ENCODE measurements around the gene KRTAP1-5. TPM values are rescaled to one million over a fixed set of nuclear protein-coding genes. Genes with fewer than 3 reads are reported as not detected.

The KRTAP1-5 gene
- total and polyA plus RNA-seq, 10 of the 15 experiments (the other 5 are each of a cell fraction or from before 2014, with no cell fraction given): not detected

DNA sequence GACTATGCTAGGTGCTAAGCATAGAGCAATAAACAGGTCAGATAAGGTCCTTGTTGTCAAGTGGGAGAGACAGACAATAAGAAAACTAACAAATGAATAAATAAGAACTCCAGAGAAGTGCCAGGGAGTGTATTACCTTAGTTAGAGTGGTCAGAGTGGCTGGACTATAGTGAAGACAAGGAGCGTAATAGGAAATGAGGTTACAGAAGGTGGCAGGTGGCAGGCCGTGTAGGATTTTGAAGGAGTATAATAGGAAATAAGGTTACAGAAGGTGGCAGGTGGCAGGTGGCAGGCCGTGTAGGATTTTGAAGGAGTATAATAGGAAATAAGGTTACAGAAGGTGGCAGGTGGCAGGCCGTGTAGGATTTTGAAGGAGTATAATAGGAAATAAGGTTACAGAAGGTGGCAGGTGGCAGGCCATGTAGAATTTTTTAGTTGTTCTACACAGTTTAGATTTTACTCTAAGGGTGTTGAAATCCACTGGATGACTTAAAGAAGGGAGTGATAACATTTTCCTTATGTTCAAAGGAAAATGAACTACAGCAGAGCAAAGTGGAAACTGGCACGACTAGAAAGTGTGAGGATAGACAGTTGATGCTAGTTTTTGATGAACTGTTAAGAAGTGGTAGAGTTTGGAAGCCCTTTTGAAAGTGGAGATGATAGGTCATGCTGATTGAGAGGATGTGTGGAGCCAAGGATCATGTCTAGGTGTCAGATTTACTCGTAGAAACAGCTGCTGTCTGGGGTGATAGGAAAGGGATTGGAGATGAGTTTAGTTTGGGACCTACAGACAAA lies 14.5 kb downstream of the KRTAP1-5 start:
- ChIA-PET RAD21 (ENCODE audit: unreplicated experiment) (no interaction called here), CTCF (no interaction called here), POLR2A (no interaction called here), SMC1A (ENCODE audit: uncharacterized antibody, unreplicated experiment) (no interaction called here)
- ATAC-seq (no peak), FAIRE-seq (no peak), DNase-seq (ENCODE audit: low read depth, low spot score) (no peak)
- Histone ChIP-seq H3K4me3 (no peak overlapping the region), H3K9me3 (replicated peaks; ENCODE audit: control insufficient read depth, insufficient read depth, low read length) (no peaks in the 10 kb centered on the region), H3K27me3 (replicated peaks in 1 of 2; ENCODE audit: control insufficient read depth in 2 of 2, insufficient read depth in 2 of 2, low read length in 1 of 2) (peaks cover 0 to 3% of the 10 kb centered on the region in 2 experiments; a peak in 2 of 4 replicates), H4K20me1 (ENCODE audit: control insufficient read depth, insufficient read depth) (no peaks in the 10 kb centered on the region), H3K79me2 (ENCODE audit: control insufficient read depth, insufficient read depth, low read length) (no peaks in the 10 kb centered on the region), H2AFZ (ENCODE audit: control insufficient read depth, low read depth, low read length) (no peak overlapping the region), H3K36me3 (ENCODE audit: control insufficient read depth in 2 of 2, insufficient read depth in 2 of 2, low read length in 1 of 2) (no peaks in the 10 kb centered on the region), H3K9ac (ENCODE audit: control insufficient read depth, insufficient read depth, low read length) (no peak overlapping the region), H3K4me1 (ENCODE audit: control insufficient read depth, insufficient read depth, low read length) (no peaks in the 10 kb centered on the region), H3K4me2 (ENCODE audit: control insufficient read depth, insufficient read depth) (no peak overlapping the region), H3K27ac (ENCODE audit: control insufficient read depth, insufficient read depth) (no peak overlapping the region)
- intact Hi-C loops (cut with micrococcal nuclease; ENCODE audit: unreplicated experiment): no loop called here
- TF ChIP-seq PML (IDR thresholded peaks at IDR 0.05; ENCODE audit: low read length) (no peak), FOXM1 (IDR thresholded peaks at IDR 0.05; ENCODE audit: low read depth, low read length) (no peak), MEF2B (IDR thresholded peaks at IDR 0.05; ENCODE audit: partially characterized antibody, poor library complexity, severe bottlenecking) (no peak), CBX3 (IDR thresholded peaks at IDR 0.05; ENCODE audit: borderline replicate concordance, low read depth) (no peak)
- in situ Hi-C loops (cut with MboI): no loop called here
- WGBS (ENCODE audit: insufficient coverage, insufficient replicate concordance, low lambda C conversion rate, missing lambda C conversion rate): 33% methylated on average over 6 of the region's 6 CpGs
- no TSS peak for BruUV-seq (replicated peaks)

DNA sequence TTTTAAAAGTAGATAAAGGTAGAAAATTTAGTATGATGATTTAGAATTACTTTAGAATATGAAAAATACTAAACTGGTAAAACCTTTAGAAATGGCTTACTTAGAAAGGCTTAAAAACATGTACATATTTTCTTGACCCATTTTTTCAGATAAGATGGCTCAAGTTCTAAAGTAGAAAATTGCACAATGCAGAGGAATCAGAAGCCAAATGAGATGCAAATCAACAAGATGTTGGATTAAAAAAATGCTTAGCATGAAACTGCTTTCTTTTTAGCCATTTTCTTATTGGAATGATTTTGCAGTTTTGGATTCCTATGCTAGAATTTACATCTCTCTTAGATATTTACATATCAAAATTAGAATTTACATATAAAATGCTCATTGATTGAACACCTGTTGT lies 16.6 kb downstream of the KRTAP1-5 start:
- Histone ChIP-seq H4K20me1 (ENCODE audit: control insufficient read depth, insufficient read depth) (no peaks in the 10 kb centered on the region), H3K27ac (ENCODE audit: control insufficient read depth, insufficient read depth) (no peak overlapping the region), H3K9ac (ENCODE audit: control insufficient read depth, insufficient read depth, low read length) (no peak overlapping the region), H3K79me2 (ENCODE audit: control insufficient read depth, insufficient read depth, low read length) (no peaks in the 10 kb centered on the region), H3K4me2 (ENCODE audit: control insufficient read depth, insufficient read depth) (no peak overlapping the region), H3K27me3 (replicated peaks in 1 of 2; ENCODE audit: control insufficient read depth in 2 of 2, insufficient read depth in 2 of 2, low read length in 1 of 2) (peaks cover 0 to 3% of the 10 kb centered on the region in 2 experiments; a peak in 2 of 4 replicates), H3K4me1 (ENCODE audit: control insufficient read depth, insufficient read depth, low read length) (no peaks in the 10 kb centered on the region), H2AFZ (ENCODE audit: control insufficient read depth, low read depth, low read length) (no peak overlapping the region), H3K9me3 (replicated peaks; ENCODE audit: control insufficient read depth, insufficient read depth, low read length) (no peaks in the 10 kb centered on the region), H3K4me3 (no peak overlapping the region), H3K36me3 (ENCODE audit: control insufficient read depth in 2 of 2, insufficient read depth in 2 of 2, low read length in 1 of 2) (no peaks in the 10 kb centered on the region)
- ChIA-PET POLR2A (no interaction called here), SMC1A (ENCODE audit: uncharacterized antibody, unreplicated experiment) (no interaction called here), RAD21 (ENCODE audit: unreplicated experiment) (no interaction called here), CTCF (no interaction called here)
- DNase-seq (ENCODE audit: low read depth, low spot score) (no peak), FAIRE-seq (no peak), ATAC-seq (no peak)
- in situ Hi-C loops (cut with MboI): no loop called here
- no TSS peak for BruUV-seq (replicated peaks)
- intact Hi-C loops (cut with micrococcal nuclease; ENCODE audit: unreplicated experiment): no loop called here
- no peak for TF ChIP-seq KLF5 (IDR thresholded peaks at IDR 0.05; ENCODE audit: partially characterized antibody)
- TF ChIP-seq ASH2L (IDR thresholded peaks at IDR 0.05; ENCODE audit: borderline replicate concordance, low read depth): no peak
- TF ChIP-seq RB1 (IDR thresholded peaks at IDR 0.05; ENCODE audit: borderline replicate concordance): no peak
- TF ChIP-seq, protein P1, sequence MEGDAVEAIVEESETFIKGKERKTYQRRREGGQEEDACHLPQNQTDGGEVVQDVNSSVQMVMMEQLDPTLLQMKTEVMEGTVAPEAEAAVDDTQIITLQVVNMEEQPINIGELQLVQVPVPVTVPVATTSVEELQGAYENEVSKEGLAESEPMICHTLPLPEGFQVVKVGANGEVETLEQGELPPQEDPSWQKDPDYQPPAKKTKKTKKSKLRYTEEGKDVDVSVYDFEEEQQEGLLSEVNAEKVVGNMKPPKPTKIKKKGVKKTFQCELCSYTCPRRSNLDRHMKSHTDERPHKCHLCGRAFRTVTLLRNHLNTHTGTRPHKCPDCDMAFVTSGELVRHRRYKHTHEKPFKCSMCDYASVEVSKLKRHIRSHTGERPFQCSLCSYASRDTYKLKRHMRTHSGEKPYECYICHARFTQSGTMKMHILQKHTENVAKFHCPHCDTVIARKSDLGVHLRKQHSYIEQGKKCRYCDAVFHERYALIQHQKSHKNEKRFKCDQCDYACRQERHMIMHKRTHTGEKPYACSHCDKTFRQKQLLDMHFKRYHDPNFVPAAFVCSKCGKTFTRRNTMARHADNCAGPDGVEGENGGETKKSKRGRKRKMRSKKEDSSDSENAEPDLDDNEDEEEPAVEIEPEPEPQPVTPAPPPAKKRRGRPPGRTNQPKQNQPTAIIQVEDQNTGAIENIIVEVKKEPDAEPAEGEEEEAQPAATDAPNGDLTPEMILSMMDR (IDR thresholded peaks at IDR 0.05 in 2 of 3, conservative IDR thresholded peaks at IDR 0.05 in 1 of 3; ENCODE audit: control insufficient read depth in 2 of 3, extremely low read depth in 1 of 3, insufficient read depth in 1 of 3, low read depth in 3 of 3, low read length in 3 of 3): no peak
- TF ChIP-seq SIX5 (IDR thresholded peaks at IDR 0.05; ENCODE audit: low read depth, low read length, severe bottlenecking): no peak
- no peak for TF ChIP-seq ATF7 (IDR thresholded peaks at IDR 0.05; ENCODE audit: low read depth)
- TF ChIP-seq, protein P2, sequence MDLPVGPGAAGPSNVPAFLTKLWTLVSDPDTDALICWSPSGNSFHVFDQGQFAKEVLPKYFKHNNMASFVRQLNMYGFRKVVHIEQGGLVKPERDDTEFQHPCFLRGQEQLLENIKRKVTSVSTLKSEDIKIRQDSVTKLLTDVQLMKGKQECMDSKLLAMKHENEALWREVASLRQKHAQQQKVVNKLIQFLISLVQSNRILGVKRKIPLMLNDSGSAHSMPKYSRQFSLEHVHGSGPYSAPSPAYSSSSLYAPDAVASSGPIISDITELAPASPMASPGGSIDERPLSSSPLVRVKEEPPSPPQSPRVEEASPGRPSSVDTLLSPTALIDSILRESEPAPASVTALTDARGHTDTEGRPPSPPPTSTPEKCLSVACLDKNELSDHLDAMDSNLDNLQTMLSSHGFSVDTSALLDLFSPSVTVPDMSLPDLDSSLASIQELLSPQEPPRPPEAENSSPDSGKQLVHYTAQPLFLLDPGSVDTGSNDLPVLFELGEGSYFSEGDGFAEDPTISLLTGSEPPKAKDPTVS (IDR thresholded peaks at IDR 0.05; ENCODE audit: low read depth, low read length): no peak
- no peak for TF ChIP-seq YY1 (IDR thresholded peaks at IDR 0.05; ENCODE audit: low read depth, low read length)
- no peak for TF ChIP-seq NFYA (IDR thresholded peaks at IDR 0.05; ENCODE audit: borderline replicate concordance, low read depth, low read length)
- no peak for TF ChIP-seq ESRRA (IDR thresholded peaks at IDR 0.05; ENCODE audit: low read length)

All from GM12878 (cell line).